Tibial artery (tissue), 4 donors: ENCODE data around the gene KCNJ16.

Experiments used
- DNase-seq, 2 donors: peaks; one replicate each; pipeline ENCODE4 v3.0.0-alpha.2; 2019
- H3K27ac ChIP-seq, 2 donors: fragments of 200-600 bp; sonication (generic) in 1 of 2; 1 replicate in 1 of 2; 2 replicates in 1 of 2; pipeline ENCODE4 v1.5.1; 2018 to 2019; ENCODE audit warnings: mild to moderate bottlenecking in 1 of 2
- H3K27me3 ChIP-seq, 2 donors: fragments of 200-600 bp; sonication (generic) in 1 of 2; one replicate each; pipeline versions ENCODE4 v1.5.1 to v1.6.0; 2016 to 2019
- H3K36me3 ChIP-seq, 3 donors: fragments of 200-600 bp; sonication (generic) in 2 of 3; one replicate each; pipeline ENCODE4 v1.5.1; 2016 to 2019; ENCODE audit warnings: mild to moderate bottlenecking in 2 of 3
- H3K4me1 ChIP-seq, 4 donors: fragments of 200-600 bp; sonication (generic) in 2 of 4; 1 replicate in 3 of 4; 2 replicates in 1 of 4; pipeline ENCODE4 v1.5.1; 2016 to 2019
- H3K4me3 ChIP-seq, 2 donors: fragments of 200-600 bp; sonication (generic) in 1 of 2; 1 replicate in 1 of 2; 2 replicates in 1 of 2; pipeline ENCODE4 v1.5.1; 2018 to 2019; ENCODE audit warnings: mild to moderate bottlenecking in 2 of 2
- H3K9me3 ChIP-seq, 3 donors: fragments of 200-600 bp; sonication (generic) in 1 of 3; one replicate each; pipeline ENCODE4 v1.5.1; 2016 to 2019
- CTCF ChIP-seq, 2 experiments: fragments of 200-600 bp in 1 of 2; fragments of 450-650 bp in 1 of 2; IDR thresholded peaks; one replicate each; pipeline ENCODE4 v1.5.1; 2017 to 2019; ENCODE audit warnings: antibody characterized with exemption in 2 of 2, mild to moderate bottlenecking in 1 of 2, moderate library complexity in 1 of 2
- intact Hi-C: fragments of 100-400 bp; cut with DNase I; formaldehyde crosslinking; loops from one replicate; pipeline ENCODE4 v1.15.0; 2023; ENCODE audit warnings: low total_unique reads

KCNJ16 gene

GRCh38 chr17:70128727-70129238 lies 53.8 kb downstream of the KCNJ16 start:
- Histone ChIP-seq H3K9me3 (no peaks in the 10 kb centered on the region), H3K4me3 (no peak overlapping the region), H3K4me1 (no peaks in the 10 kb centered on the region), H3K27me3 (no peaks in the 10 kb centered on the region), H3K36me3 (no peaks in the 10 kb centered on the region), H3K27ac (no peak overlapping the region)
- no peak for DNase-seq
- TF ChIP-seq CTCF (IDR thresholded peaks at IDR 0.05) = no peak
- intact Hi-C loops = no loop called here

GRCh38 chr17:70130289-70130688 lies 55.3 kb downstream of the KCNJ16 start:
- no peaks in the 10 kb centered on the region for H3K27me3 ChIP-seq
- H3K4me1 ChIP-seq = no peaks in the 10 kb centered on the region
- H3K27ac ChIP-seq = no peak overlapping the region
- H3K36me3 ChIP-seq = no peaks in the 10 kb centered on the region
- no peak for TF ChIP-seq CTCF (IDR thresholded peaks at IDR 0.05)
- H3K9me3 ChIP-seq = no peaks in the 10 kb centered on the region
- H3K4me3 ChIP-seq = no peak overlapping the region
- DNase-seq = no peak
- intact Hi-C loops = no loop called here

GRCh38 chr17:70132505-70132904 lies 57.5 kb downstream of the KCNJ16 start:
- no peaks in the 10 kb centered on the region for H3K9me3 ChIP-seq
- no peak for DNase-seq
- peaks cover 0 to 7% (median 6%) of the 10 kb centered on the region in 4 donors for H3K4me1 ChIP-seq
- intact Hi-C loops = no loop called here
- H3K4me3 ChIP-seq = no peak overlapping the region
- H3K27me3 ChIP-seq = no peaks in the 10 kb centered on the region
- no peak overlapping the region for H3K27ac ChIP-seq
- no peak for TF ChIP-seq CTCF (IDR thresholded peaks at IDR 0.05)
- H3K36me3 ChIP-seq = no peaks in the 10 kb centered on the region

GRCh38 chr17:70134042-70134441 lies 59.0 kb downstream of the KCNJ16 start:
- no peak overlapping the region for H3K27ac ChIP-seq
- intact Hi-C loops = no loop called here
- peaks cover 0 to 17% (median 12%) of the 10 kb centered on the region in 4 donors for H3K4me1 ChIP-seq
- no peaks in the 10 kb centered on the region for H3K36me3 ChIP-seq
- no peaks in the 10 kb centered on the region for H3K9me3 ChIP-seq
- no peak for TF ChIP-seq CTCF (IDR thresholded peaks at IDR 0.05)
- no peak for DNase-seq
- H3K27me3 ChIP-seq = no peaks in the 10 kb centered on the region
- H3K4me3 ChIP-seq = no peak overlapping the region

- no peak for TF ChIP-seq CTCF (IDR thresholded peaks at IDR 0.05)
- intact Hi-C loops = no loop called here
- DNase-seq = no peak
- Histone ChIP-seq H3K4me1 (peaks cover 0 to 17% (median 12%) of the 10 kb centered on the region in 4 donors), H3K27ac (no peak overlapping the region), H3K27me3 (no peaks in the 10 kb centered on the region), H3K36me3 (no peaks in the 10 kb centered on the region), H3K9me3 (no peaks in the 10 kb centered on the region), H3K4me3 (no peak overlapping the region)
Measured at GRCh38 chr17:70134777-70135176, 59.8 kb downstream of the KCNJ16 start.

- DNase-seq = no peak
- no peak overlapping the region for H3K4me3 ChIP-seq
- H3K27me3 ChIP-seq = no peaks in the 10 kb centered on the region
- no peaks in the 10 kb centered on the region for H3K9me3 ChIP-seq
- intact Hi-C loops = no loop called here
- no peaks in the 10 kb centered on the region for H3K36me3 ChIP-seq
- no peak for TF ChIP-seq CTCF (IDR thresholded peaks at IDR 0.05)
- H3K4me1 ChIP-seq = peaks cover 0 to 17% (median 12%) of the 10 kb centered on the region in 4 donors
- H3K27ac ChIP-seq = no peak overlapping the region
Measured at GRCh38 chr17:70136131-70136530, 61.1 kb downstream of the KCNJ16 start.
